ENCODE measurements around the gene ZNF566.

Gene ZNF566

GRCh38 chr19:36489920-36490415 is 607 bp upstream of the ZNF566 start:
- no peak for TF ChIP-seq CTCF (conservative IDR thresholded peaks at IDR 0.05; ENCODE audit: low read length)
- peak; percentile 93 for DNase-seq (ENCODE audit: low read depth)
- peak overlapping the region; percentile 99 for H3K4me3 ChIP-seq (ENCODE audit: low read length)

- peak; percentile 4 for DNase-seq (ENCODE audit: low read depth)
- peak; percentile 12; the same call in 1 of the 2 replicates for TF ChIP-seq CTCF (conservative IDR thresholded peaks at IDR 0.05; ENCODE audit: low read length)
- H3K4me3 ChIP-seq (ENCODE audit: low read length) = peak overlapping the region; percentile 99
These were observed 579 bp downstream of the ZNF566 start for GRCh38 chr19:36488846-36489117.

- peak overlapping the region; percentile 99 for H3K4me3 ChIP-seq (ENCODE audit: low read length)
- DNase-seq (ENCODE audit: low read depth) = no peak
- no peak for TF ChIP-seq CTCF (conservative IDR thresholded peaks at IDR 0.05; ENCODE audit: low read length)
These were observed 1.1 kb downstream of the ZNF566 start for GRCh38 chr19:36488118-36488845.

GRCh38 chr19:36483653-36484052 is 5.7 kb downstream of the ZNF566 start:
- no peak overlapping the region for H3K4me3 ChIP-seq (ENCODE audit: low read length)
- TF ChIP-seq CTCF (conservative IDR thresholded peaks at IDR 0.05; ENCODE audit: low read length) = no peak
- no peak for DNase-seq (ENCODE audit: low read depth)

- no peak for TF ChIP-seq CTCF (conservative IDR thresholded peaks at IDR 0.05; ENCODE audit: low read length)
- DNase-seq (ENCODE audit: low read depth) = no peak
- H3K4me3 ChIP-seq (ENCODE audit: low read length) = no peak overlapping the region
These were observed 6.5 kb downstream of the ZNF566 start for GRCh38 chr19:36482876-36483275.

- no peak overlapping the region for H3K4me3 ChIP-seq (ENCODE audit: low read length)
- no peak for TF ChIP-seq CTCF (conservative IDR thresholded peaks at IDR 0.05; ENCODE audit: low read length)
- peak; percentile 29 for DNase-seq (ENCODE audit: low read depth)
These were observed 29.3 kb downstream of the ZNF566 start for GRCh38 chr19:36460046-36460445.

- no peak overlapping the region for H3K4me3 ChIP-seq (ENCODE audit: low read length)
- TF ChIP-seq CTCF (conservative IDR thresholded peaks at IDR 0.05; ENCODE audit: low read length) = no peak
- DNase-seq (ENCODE audit: low read depth) = no peak
These were observed 32.5 kb downstream of the ZNF566 start for GRCh38 chr19:36456831-36457230.

Measured in AG10803 (cell line).